ENCODE measurements around the gene TBXAS1. TPM values are rescaled to one million over a fixed set of nuclear protein-coding genes. Genes with fewer than 3 reads are reported as not detected.

Gene TBXAS1
- total RNA-seq, 4 donors from 2014 or later: 6.2 to 23.0 (median 11.8) TPM

DNA sequence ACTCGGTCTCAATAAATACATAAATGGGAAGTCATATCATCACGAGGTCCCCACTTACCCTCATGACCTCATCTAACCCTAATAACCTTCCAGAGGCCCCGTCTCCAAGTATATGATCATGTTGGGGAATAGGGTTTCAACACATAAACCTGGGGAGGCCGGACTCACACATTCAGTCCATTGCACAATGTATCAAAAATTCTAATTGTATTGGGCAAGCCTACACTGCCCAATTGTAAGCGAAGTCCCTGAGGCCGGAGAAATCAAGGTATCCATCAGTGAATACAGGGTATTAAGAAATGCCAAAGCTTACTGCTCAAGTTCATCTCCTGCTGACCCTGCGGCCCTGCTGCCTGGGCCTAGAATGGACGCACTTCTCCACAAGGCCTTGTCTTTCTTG lies 164.1 kb downstream of the TBXAS1 start:
- no peak for TF ChIP-seq POLR2AphosphoS5 (IDR thresholded peaks at IDR 0.05)
- no peak for TF ChIP-seq POLR2A (IDR thresholded peaks at IDR 0.05)
- TF ChIP-seq, protein P1, sequence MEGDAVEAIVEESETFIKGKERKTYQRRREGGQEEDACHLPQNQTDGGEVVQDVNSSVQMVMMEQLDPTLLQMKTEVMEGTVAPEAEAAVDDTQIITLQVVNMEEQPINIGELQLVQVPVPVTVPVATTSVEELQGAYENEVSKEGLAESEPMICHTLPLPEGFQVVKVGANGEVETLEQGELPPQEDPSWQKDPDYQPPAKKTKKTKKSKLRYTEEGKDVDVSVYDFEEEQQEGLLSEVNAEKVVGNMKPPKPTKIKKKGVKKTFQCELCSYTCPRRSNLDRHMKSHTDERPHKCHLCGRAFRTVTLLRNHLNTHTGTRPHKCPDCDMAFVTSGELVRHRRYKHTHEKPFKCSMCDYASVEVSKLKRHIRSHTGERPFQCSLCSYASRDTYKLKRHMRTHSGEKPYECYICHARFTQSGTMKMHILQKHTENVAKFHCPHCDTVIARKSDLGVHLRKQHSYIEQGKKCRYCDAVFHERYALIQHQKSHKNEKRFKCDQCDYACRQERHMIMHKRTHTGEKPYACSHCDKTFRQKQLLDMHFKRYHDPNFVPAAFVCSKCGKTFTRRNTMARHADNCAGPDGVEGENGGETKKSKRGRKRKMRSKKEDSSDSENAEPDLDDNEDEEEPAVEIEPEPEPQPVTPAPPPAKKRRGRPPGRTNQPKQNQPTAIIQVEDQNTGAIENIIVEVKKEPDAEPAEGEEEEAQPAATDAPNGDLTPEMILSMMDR (IDR thresholded peaks at IDR 0.05): no peak
- TF ChIP-seq EP300 (IDR thresholded peaks at IDR 0.05): no peak
- Histone ChIP-seq H3K27ac (no peak overlapping the region), H3K9me3 (no peaks in the 10 kb centered on the region), H3K4me3 (no peak overlapping the region), H3K36me3 (no peaks in the 10 kb centered on the region), H3K27me3 (no peaks in the 10 kb centered on the region), H3K4me1 (peaks cover 0 to 11% (median 0%) of the 10 kb centered on the region in 3 donors)
- 88 to 94% methylated on average over 6 to 8 of the region's 8 CpGs for WGBS, 2 donors (ENCODE audit: low coverage in 1 of 2)
- no peak for ATAC-seq

DNA sequence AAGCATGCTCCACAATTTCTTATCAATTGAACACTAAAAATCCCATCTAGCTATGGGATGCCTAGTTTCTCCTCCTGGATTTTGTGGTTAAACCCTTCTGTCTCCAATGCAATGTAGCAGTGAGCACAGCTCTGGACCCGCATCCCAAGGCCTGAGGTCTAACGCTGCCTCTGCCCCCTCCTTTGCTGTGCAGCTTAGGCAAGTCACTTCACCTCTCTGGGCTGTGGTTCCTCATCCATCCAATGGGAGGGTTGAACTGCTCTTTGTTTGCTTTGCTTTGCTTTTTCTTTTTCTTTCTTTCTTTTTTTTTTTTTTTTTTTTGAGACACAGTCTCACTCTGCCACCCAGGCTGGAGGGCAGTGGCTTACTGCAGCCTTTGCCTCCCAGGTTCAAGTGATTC lies 164.5 kb downstream of the TBXAS1 start:
- Histone ChIP-seq H3K36me3 (no peaks in the 10 kb centered on the region), H3K4me1 (peaks cover 0 to 11% (median 0%) of the 10 kb centered on the region in 3 donors), H3K27ac (no peak overlapping the region), H3K9me3 (no peaks in the 10 kb centered on the region), H3K27me3 (no peaks in the 10 kb centered on the region), H3K4me3 (no peak overlapping the region)
- no peak for ATAC-seq
- TF ChIP-seq POLR2AphosphoS5 (IDR thresholded peaks at IDR 0.05) (no peak), EP300 (IDR thresholded peaks at IDR 0.05) (no peak), POLR2A (IDR thresholded peaks at IDR 0.05) (no peak)
- TF ChIP-seq, protein P1 (IDR thresholded peaks at IDR 0.05): no peak
- 95% methylated on average over 2 of the region's 2 CpGs; no CpG with 5 or more reads in 1 of the 2 donors for WGBS, 2 donors (ENCODE audit: low coverage in 1 of 2)

DNA sequence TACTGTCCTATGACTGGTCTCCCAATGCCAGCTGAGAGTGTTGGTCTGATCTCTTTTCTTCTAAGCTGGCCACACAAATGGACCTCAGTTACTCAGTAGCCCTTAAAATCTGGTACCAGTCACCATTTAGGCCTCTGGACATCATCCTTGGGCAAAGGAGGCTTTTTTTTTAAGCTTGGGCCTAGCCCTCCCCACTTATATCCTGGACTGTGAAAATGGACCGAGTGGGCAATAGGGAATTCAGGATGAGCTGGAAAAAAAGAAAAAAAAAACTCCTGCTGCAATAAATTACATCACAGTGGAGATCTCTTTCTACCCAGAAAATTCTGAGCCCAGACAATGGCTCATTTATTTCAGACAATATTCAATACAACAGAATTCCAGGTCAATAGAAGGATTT lies 165.3 kb downstream of the TBXAS1 start:
- peaks cover 0 to 11% (median 0%) of the 10 kb centered on the region in 3 donors for H3K4me1 ChIP-seq
- H3K9me3 ChIP-seq: no peaks in the 10 kb centered on the region
- H3K4me3 ChIP-seq: no peak overlapping the region
- H3K27me3 ChIP-seq: no peaks in the 10 kb centered on the region
- no peak overlapping the region for H3K27ac ChIP-seq
- TF ChIP-seq EP300 (IDR thresholded peaks at IDR 0.05) (no peak), POLR2A (IDR thresholded peaks at IDR 0.05) (no peak), POLR2AphosphoS5 (IDR thresholded peaks at IDR 0.05) (no peak)
- TF ChIP-seq, protein P1 (IDR thresholded peaks at IDR 0.05): no peak
- no peak for ATAC-seq
- WGBS, 2 donors (ENCODE audit: low coverage in 1 of 2): 86% methylated on average over 1 of the region's 1 CpG; no CpG with 5 or more reads in 1 of the 2 donors
- no peaks in the 10 kb centered on the region for H3K36me3 ChIP-seq

DNA sequence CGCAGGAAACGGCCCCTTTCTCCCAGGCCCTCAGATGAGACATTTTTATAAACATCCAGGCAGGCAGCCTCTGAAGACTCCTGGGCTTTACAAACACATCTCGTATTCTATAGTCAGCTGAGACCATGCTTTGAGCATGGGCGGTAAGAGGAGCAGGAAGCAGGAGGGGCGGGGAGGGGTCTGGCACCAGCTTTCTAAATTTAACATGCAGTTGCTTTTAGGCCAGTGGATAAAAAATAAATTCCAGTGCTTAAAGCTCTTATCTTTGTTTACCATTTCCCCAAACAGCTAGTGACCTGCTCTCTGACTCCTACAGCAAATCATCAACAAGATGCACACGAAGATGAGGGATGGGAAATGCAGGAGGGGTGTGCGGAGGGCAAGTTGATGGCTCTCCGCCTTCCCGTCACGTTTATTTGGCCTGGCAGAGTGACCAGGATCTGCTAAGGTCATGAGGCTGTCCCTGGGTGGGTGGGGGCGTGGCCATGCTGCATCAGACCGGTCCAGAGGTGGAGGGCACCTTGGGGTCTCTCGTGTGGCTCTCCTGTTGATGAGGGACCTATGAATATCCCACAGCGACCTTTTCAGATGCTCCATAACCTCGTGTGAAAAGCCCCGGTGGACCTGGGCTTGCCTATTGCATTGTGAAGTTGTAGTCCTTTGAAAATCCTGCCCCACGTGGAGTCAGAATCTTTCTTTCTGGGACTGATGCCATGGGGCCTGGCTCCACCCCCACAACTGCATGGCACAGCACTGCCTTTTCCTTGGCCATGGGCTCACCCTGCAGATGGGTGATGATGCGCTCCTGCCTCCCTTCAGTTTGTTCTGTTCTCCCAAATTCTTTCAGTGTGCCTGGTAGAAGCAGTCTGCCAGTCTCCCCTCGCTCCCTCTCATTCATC lies 166.2 kb downstream of the TBXAS1 start:
- Histone ChIP-seq H3K9me3 (no peaks in the 10 kb centered on the region), H3K27ac (no peak overlapping the region), H3K4me1 (peaks cover 0 to 11% (median 0%) of the 10 kb centered on the region in 3 donors), H3K27me3 (no peaks in the 10 kb centered on the region), H3K36me3 (no peaks in the 10 kb centered on the region), H3K4me3 (no peak overlapping the region)
- TF ChIP-seq, protein P1 (IDR thresholded peaks at IDR 0.05): no peak
- TF ChIP-seq EP300 (IDR thresholded peaks at IDR 0.05) (no peak), POLR2A (IDR thresholded peaks at IDR 0.05) (no peak), POLR2AphosphoS5 (IDR thresholded peaks at IDR 0.05) (no peak)
- 47 to 61% methylated on average over 5 to 14 of the region's 19 CpGs for WGBS, 2 donors (ENCODE audit: low coverage in 1 of 2)
- no peak for ATAC-seq

DNA sequence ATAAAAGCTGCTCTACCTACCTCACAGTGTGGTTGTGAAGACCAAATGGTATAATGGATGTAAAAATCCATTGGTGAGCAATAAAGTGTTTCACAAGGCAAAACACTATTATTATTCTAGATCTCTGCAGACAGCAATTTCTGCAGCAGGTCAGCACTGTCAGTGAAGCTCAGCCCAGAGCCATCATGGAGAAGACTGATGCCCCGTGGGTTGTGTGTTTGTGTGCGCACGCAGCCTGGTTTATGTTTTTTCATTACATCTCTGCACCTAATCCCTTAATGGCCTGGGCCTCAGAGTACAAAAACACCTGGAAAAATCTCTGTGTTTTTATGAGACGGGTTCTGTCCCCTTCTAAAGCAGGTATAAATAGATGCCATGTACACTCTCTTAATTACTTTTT lies 169.5 kb downstream of the TBXAS1 start:
- Histone ChIP-seq H3K9me3 (no peaks in the 10 kb centered on the region), H3K4me1 (peaks cover 0 to 11% (median 0%) of the 10 kb centered on the region in 3 donors), H3K27ac (no peak overlapping the region), H3K27me3 (no peaks in the 10 kb centered on the region), H3K4me3 (no peak overlapping the region), H3K36me3 (no peaks in the 10 kb centered on the region)
- TF ChIP-seq POLR2A (IDR thresholded peaks at IDR 0.05) (no peak), POLR2AphosphoS5 (IDR thresholded peaks at IDR 0.05) (no peak), EP300 (IDR thresholded peaks at IDR 0.05) (no peak)
- TF ChIP-seq, protein P1 (IDR thresholded peaks at IDR 0.05): no peak
- WGBS, 2 donors (ENCODE audit: low coverage in 1 of 2): 76 to 85% methylated on average over 3 to 4 of the region's 4 CpGs
- ATAC-seq: no peak
